Natural killer cell (primary cell): ENCODE data around the gene LINC01488. TPM values are rescaled to one million over a fixed set of nuclear protein-coding genes. Genes with fewer than 3 reads are reported as not detected.

ENCODE experiments used
- ATAC-seq, 3 donors: fragments of 150-1000 bp in 2 of 3; fragments of 200-7000 bp in 1 of 3; cut with Tn5 transposase; 1 replicate in 1 of 3; 2 replicates in 2 of 3; pipeline ENCODE4 v1.10.0; 2021; ENCODE audit warnings: mild to moderate bottlenecking in 2 of 3, moderate library complexity in 2 of 3
- DNase-seq, 2 donors: peaks; one replicate each; pipeline versions ENCODE4 v3.0.0 to v3.0.0-alpha.2; 2013 to 2021; ENCODE audit warnings: mixed read lengths in 1 of 2
- H3K27ac ChIP-seq: one replicate; pipeline ENCODE4 v1.5.1; 2013; ENCODE audit warnings: mild to moderate bottlenecking, low read length
- H3K27me3 ChIP-seq: one replicate; pipeline ENCODE4 v1.6.1; 2013; ENCODE audit warnings: low read length; ENCODE audit not compliant: control insufficient read depth, insufficient read depth
- H3K36me3 ChIP-seq: one replicate; pipeline ENCODE4 v1.6.1; 2013; ENCODE audit warnings: low read length; ENCODE audit not compliant: control insufficient read depth, insufficient read depth
- H3K4me1 ChIP-seq: one replicate; pipeline ENCODE4 v1.6.1; 2013; ENCODE audit warnings: low read length; ENCODE audit not compliant: control insufficient read depth, insufficient read depth
- H3K4me3 ChIP-seq: one replicate; pipeline ENCODE4 v1.5.1; 2013; ENCODE audit warnings: low read length
- H3K9me3 ChIP-seq: one replicate; pipeline ENCODE4 v1.6.1; 2013; ENCODE audit warnings: low read length; ENCODE audit not compliant: control insufficient read depth, insufficient read depth
- H3K27ac Mint-ChIP-seq, 2 donors: one replicate each; pipeline ENCODE4 v1.8.0; 2022; ENCODE audit warnings: mild to moderate bottlenecking in 2 of 2, mixed read lengths in 2 of 2, moderate library complexity in 1 of 2
- H3K27me3 Mint-ChIP-seq, 2 donors: one replicate each; pipeline ENCODE4 v1.8.0; 2022; ENCODE audit warnings: low read depth in 2 of 2, mixed read lengths in 2 of 2
- H3K36me3 Mint-ChIP-seq: one replicate; pipeline ENCODE4 v1.8.0; 2022; ENCODE audit warnings: mixed read lengths
- H3K4me1 Mint-ChIP-seq, 2 donors: one replicate each; pipeline ENCODE4 v1.8.0; 2022; ENCODE audit warnings: mixed read lengths in 2 of 2
- H3K4me3 Mint-ChIP-seq: one replicate; pipeline ENCODE4 v1.8.0; 2022; ENCODE audit warnings: mild to moderate bottlenecking, moderate library complexity, mixed read lengths
- H3K9me3 Mint-ChIP-seq, 2 donors: one replicate each; pipeline ENCODE4 v1.8.0; 2022; ENCODE audit warnings: mixed read lengths in 2 of 2
- CTCF ChIP-seq: fragments of 200-600 bp; IDR thresholded peaks from one replicate; pipeline ENCODE4 v1.8.0; 2022; ENCODE audit warnings: antibody characterized with exemption
- WGBS: methylation state at CpG from one replicate; pipeline ENCODE4 v1.1.7; 2013; ENCODE audit warnings: missing lambda C conversion rate; ENCODE audit not compliant: insufficient coverage; 5-methylcytosine and 5-hydroxymethylcytosine counted together
- intact Hi-C: fragments of 100-400 bp; cut with micrococcal nuclease; formaldehyde crosslinking; loops from one replicate; pipeline ENCODE4 v1.14.2; 2022
- total RNA-seq, 4 donors: library from RNA; stranded (reverse); fragments of 120-200 nt in 1 of 4; gene quantifications; one replicate each; pipeline versions ENCODE4 v1.2.3 to v1.2.4, GENCODE V29; 2013 to 2022

Gene LINC01488
- total RNA-seq, 3 donors from 2014 or later (not counting 1 experiment from before 2014, with no cell fraction given), result not detected

- H3K4me3 Mint-ChIP-seq, result no peak overlapping the region
- TF ChIP-seq CTCF, result no peak
- DNase-seq (no peak), ATAC-seq (no peak)
- H3K27ac ChIP-seq, result no peak overlapping the region
- no peaks in the 10 kb centered on the region for H3K4me1 Mint-ChIP-seq
- no peaks in the 10 kb centered on the region for H3K9me3 ChIP-seq
- no peak overlapping the region for H3K4me3 ChIP-seq
- no peaks in the 10 kb centered on the region for H3K27me3 ChIP-seq
- H3K4me1 ChIP-seq, result no peaks in the 10 kb centered on the region
- no peaks in the 10 kb centered on the region for H3K36me3 ChIP-seq
- 87% methylated on average over 17 of the region's 17 CpGs for WGBS
- H3K27ac Mint-ChIP-seq, result no peak overlapping the region
- intact Hi-C loops, result no loop called here
- no peaks in the 10 kb centered on the region for H3K9me3 Mint-ChIP-seq
- no peaks in the 10 kb centered on the region for H3K36me3 Mint-ChIP-seq
- no peaks in the 10 kb centered on the region for H3K27me3 Mint-ChIP-seq
Measured at GRCh38 chr11:69486056-69486772, 4.8 kb downstream of the LINC01488 start.

- Mint-ChIP-seq H3K36me3 (no peaks in the 10 kb centered on the region), H3K9me3 (no peaks in the 10 kb centered on the region), H3K4me1 (no peaks in the 10 kb centered on the region), H3K27me3 (peaks cover 2 to 6% of the 10 kb centered on the region in 2 donors), H3K4me3 (no peak overlapping the region), H3K27ac (no peak overlapping the region)
- H3K27ac ChIP-seq, result no peak overlapping the region
- no peak overlapping the region for H3K4me3 ChIP-seq
- DNase-seq (no peak), ATAC-seq (no peak)
- no peaks in the 10 kb centered on the region for H3K27me3 ChIP-seq
- no peaks in the 10 kb centered on the region for H3K9me3 ChIP-seq
- TF ChIP-seq CTCF, result no peak
- no peaks in the 10 kb centered on the region for H3K36me3 ChIP-seq
- 91% methylated on average over 19 of the region's 19 CpGs for WGBS
- no peaks in the 10 kb centered on the region for H3K4me1 ChIP-seq
- intact Hi-C loops, result no loop called here
Measured at GRCh38 chr11:69486773-69487291, 5.4 kb downstream of the LINC01488 start.

DNA sequence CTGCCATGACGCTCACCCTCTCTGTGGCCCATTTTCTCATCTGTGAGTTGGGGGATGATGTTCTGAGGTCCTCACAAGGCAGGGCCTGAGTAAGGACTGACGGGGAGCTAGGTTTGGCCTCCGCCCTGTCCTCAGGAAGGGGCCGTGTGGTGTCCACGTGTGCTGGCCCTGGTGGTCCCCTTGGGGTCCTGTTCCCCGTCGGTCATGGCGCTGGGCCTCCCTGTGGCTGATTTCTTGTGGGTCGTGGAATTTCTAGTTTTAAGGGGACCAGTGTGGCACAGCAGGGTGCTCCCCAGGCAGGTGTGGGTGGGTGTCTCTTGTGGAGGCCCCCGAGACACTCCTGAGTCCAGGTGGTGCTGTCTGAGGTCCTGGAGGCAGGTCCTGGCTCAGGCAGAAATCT is 5.9 kb downstream of the LINC01488 start:
- Histone ChIP-seq H3K9me3 (no peaks in the 10 kb centered on the region), H3K36me3 (no peaks in the 10 kb centered on the region), H3K27me3 (no peaks in the 10 kb centered on the region), H3K4me3 (no peak overlapping the region), H3K27ac (no peak overlapping the region), H3K4me1 (no peaks in the 10 kb centered on the region)
- no peaks in the 10 kb centered on the region for H3K9me3 Mint-ChIP-seq
- peaks cover 2 to 8% of the 10 kb centered on the region in 2 donors for H3K27me3 Mint-ChIP-seq
- WGBS, result 92% methylated on average over 10 of the region's 10 CpGs
- ATAC-seq, result no peak
- intact Hi-C loops, result no loop called here
- H3K4me3 Mint-ChIP-seq, result no peak overlapping the region
- H3K36me3 Mint-ChIP-seq, result no peaks in the 10 kb centered on the region
- DNase-seq, result no peak
- no peaks in the 10 kb centered on the region for H3K4me1 Mint-ChIP-seq
- TF ChIP-seq CTCF, result no peak
- no peak overlapping the region for H3K27ac Mint-ChIP-seq
